CD14-positive monocyte (primary cell): ENCODE measurements around the gene SLC7A5. TPM values are rescaled to one million over a fixed set of nuclear protein-coding genes. Genes with fewer than 3 reads are reported as not detected.

Source experiments
- DNase-seq, 3 donors: peaks; one replicate each; pipeline ENCODE4 v3.0.0-alpha.2; 2011 to 2022
- H2AFZ ChIP-seq: 2 replicates; pipeline ENCODE4 v1.6.0; 2012; ENCODE audit warnings: mild to moderate bottlenecking, low read depth, low read length, inconsistent platforms; ENCODE audit not compliant: insufficient read depth, poor library complexity, severe bottlenecking
- H3K27ac ChIP-seq, 2 donors: 1 replicate in 1 of 2; 2 replicates in 1 of 2; pipeline ENCODE4 v1.5.1; 2012 to 2013; ENCODE audit warnings: low read length in 2 of 2, control low read depth in 1 of 2, inconsistent platforms in 1 of 2, low read depth in 1 of 2, mild to moderate bottlenecking in 1 of 2
- H3K27me3 ChIP-seq, 2 donors: one replicate each; pipeline versions ENCODE4 v1.6.0 to v1.6.1; 2011 to 2013; ENCODE audit warnings: low read length in 2 of 2; ENCODE audit not compliant: control insufficient read depth in 2 of 2, insufficient read depth in 2 of 2
- H3K36me3 ChIP-seq, 2 donors: replicated peaks in 1 of 2; 1 replicate in 1 of 2; 2 replicates in 1 of 2; pipeline versions ENCODE4 v1.5.1 to v1.6.1; 2012 to 2013; ENCODE audit warnings: low read length in 2 of 2, control low read depth in 1 of 2, inconsistent platforms in 1 of 2, mild to moderate bottlenecking in 1 of 2; ENCODE audit not compliant: insufficient read depth in 2 of 2, control insufficient read depth in 1 of 2
- H3K4me1 ChIP-seq, 2 donors: 1 replicate in 1 of 2; 2 replicates in 1 of 2; pipeline versions ENCODE4 v1.5.1 to v1.6.1; 2012 to 2013; ENCODE audit warnings: low read length in 2 of 2, control low read depth in 1 of 2, inconsistent platforms in 1 of 2, mild to moderate bottlenecking in 1 of 2, moderate library complexity in 1 of 2; ENCODE audit not compliant: insufficient read depth in 2 of 2, control insufficient read depth in 1 of 2
- H3K4me2 ChIP-seq: replicated peaks from 2 replicates; pipeline ENCODE3; 2012; ENCODE audit warnings: low read length, moderate library complexity, mild to moderate bottlenecking; ENCODE audit not compliant: poor library complexity, severe bottlenecking; ENCODE audit errors: extremely low read depth
- H3K4me3 ChIP-seq, 3 experiments: fragments of 200-600 bp in 1 of 3; sonication (generic) in 1 of 3; replicated peaks in 1 of 3; 1 replicate in 2 of 3; 2 replicates in 1 of 3; pipeline ENCODE4 v1.5.1; 2011 to 2013; ENCODE audit warnings: low read length in 3 of 3, mild to moderate bottlenecking in 3 of 3, control low read depth in 2 of 3, low read depth in 2 of 3, inconsistent platforms in 1 of 3, moderate library complexity in 1 of 3
- H3K79me2 ChIP-seq: 2 replicates; pipeline ENCODE4 v1.6.0; 2012; ENCODE audit warnings: mild to moderate bottlenecking, control low read depth, inconsistent platforms, low read length, moderate library complexity; ENCODE audit not compliant: insufficient read depth
- H3K9ac ChIP-seq: 2 replicates; pipeline ENCODE4 v1.6.0; 2017; ENCODE audit warnings: low read length, mild to moderate bottlenecking; ENCODE audit not compliant: insufficient read depth, poor library complexity, severe bottlenecking
- H3K9me3 ChIP-seq, 2 donors: replicated peaks in 1 of 2; 1 replicate in 1 of 2; 2 replicates in 1 of 2; pipeline versions ENCODE4 v1.5.1 to v1.6.1; 2012 to 2013; ENCODE audit warnings: low read length in 2 of 2, control low read depth in 1 of 2; ENCODE audit not compliant: control insufficient read depth in 1 of 2, insufficient read depth in 1 of 2
- H4K20me1 ChIP-seq: 2 replicates; pipeline ENCODE4 v1.6.0; 2012; ENCODE audit warnings: mild to moderate bottlenecking, low read length, control low read depth, moderate library complexity; ENCODE audit not compliant: insufficient read depth
- H3K27ac Mint-ChIP-seq, 7 donors: one replicate each; pipeline ENCODE4 v1.8.0; 2020; ENCODE audit warnings: mild to moderate bottlenecking in 7 of 7, mixed read lengths in 7 of 7, moderate library complexity in 6 of 7, inconsistent platforms in 2 of 7
- H3K27me3 Mint-ChIP-seq, 3 donors: one replicate each; pipeline ENCODE4 v1.8.0; 2021 to 2022; ENCODE audit warnings: low read depth in 3 of 3, mild to moderate bottlenecking in 3 of 3, mixed read lengths in 3 of 3, moderate library complexity in 3 of 3, inconsistent platforms in 1 of 3
- H3K36me3 Mint-ChIP-seq, 2 donors: one replicate each; pipeline ENCODE4 v1.8.0; 2020; ENCODE audit warnings: mixed read lengths in 2 of 2, inconsistent platforms in 1 of 2, mild to moderate bottlenecking in 1 of 2
- H3K4me1 Mint-ChIP-seq: one replicate; pipeline ENCODE4 v1.8.0; 2020; ENCODE audit warnings: mild to moderate bottlenecking, mixed read lengths
- H3K4me3 Mint-ChIP-seq, 2 donors: one replicate each; pipeline ENCODE4 v1.8.0; 2020; ENCODE audit warnings: mild to moderate bottlenecking in 2 of 2, mixed read lengths in 2 of 2, moderate library complexity in 1 of 2
- H3K9me3 Mint-ChIP-seq, 7 donors: one replicate each; pipeline ENCODE4 v1.8.0; 2020 to 2022; ENCODE audit warnings: mixed read lengths in 7 of 7, mild to moderate bottlenecking in 6 of 7, moderate library complexity in 6 of 7, inconsistent platforms in 2 of 7
- WGBS: methylation state at CpG from one replicate; pipeline ENCODE4 v1.1.5; 2013; ENCODE audit warnings: missing lambda C conversion rate; ENCODE audit not compliant: insufficient coverage; 5-methylcytosine and 5-hydroxymethylcytosine counted together
- intact Hi-C, 2 donors: fragments of 100-400 bp; cut with micrococcal nuclease; formaldehyde crosslinking; loops; one replicate each; pipeline versions ENCODE4 v1.15.0 to v1.15.1; 2023
- polyA plus RNA-seq, 3 donors: library from polyadenylated mRNA; depleted of rRNA in 1 of 3; unstranded in 2 of 3; stranded (reverse) in 1 of 3; fragments of 300-500 nt in 2 of 3; fragments of >200 nt in 1 of 3; fragmentation: Illumina TruSeq in 2 of 3; gene quantifications; 1 replicate in 2 of 3; 2 replicates in 1 of 3; pipeline ENCODE4 v1.2.3, GENCODE V29; 2012 to 2021
- TF ChIP-seq, protein P1 (sequence below): fragments of 200-600 bp; IDR thresholded peaks from one replicate; pipeline ENCODE4 v1.8.0; 2022; ENCODE audit warnings: antibody characterized with exemption, mild to moderate bottlenecking

Gene SLC7A5
- polyA plus RNA-seq, 3 donors, result 0.40 to 5.8 (median 1.1) TPM

DNA sequence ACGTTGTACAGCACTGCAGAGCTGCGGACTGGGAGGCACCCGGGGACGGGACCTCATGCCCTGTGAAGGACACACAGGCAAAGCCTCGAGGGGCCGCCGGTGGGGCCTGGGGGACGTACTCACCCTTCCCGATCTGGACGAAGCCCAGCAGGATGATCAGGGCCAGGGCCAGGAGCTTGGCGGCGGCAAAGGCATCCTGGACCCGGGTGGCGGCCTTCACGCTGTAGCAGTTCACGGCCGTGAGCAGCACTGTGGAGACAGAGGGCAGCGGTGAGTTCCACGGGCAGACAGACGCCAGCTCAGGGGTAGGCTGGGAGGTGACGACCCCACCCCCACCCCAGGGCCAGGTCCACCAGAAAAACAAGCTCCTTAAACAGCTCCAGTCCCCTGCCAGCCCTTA, 17.7 kb downstream of the SLC7A5 start:
- Histone ChIP-seq H3K4me3 (no peak overlapping the region), H3K27me3 (no peaks in the 10 kb centered on the region), H3K4me2 (no peak overlapping the region), H3K36me3 (peaks cover 0 to 5% of the 10 kb centered on the region in 2 donors), H3K9me3 (no peaks in the 10 kb centered on the region), H3K4me1 (peaks cover 37 to 46% of the 10 kb centered on the region in 2 donors), H4K20me1 (peaks cover 14% of the 10 kb centered on the region), H3K9ac (no peak overlapping the region), H3K27ac (no peak overlapping the region), H2AFZ (no peak overlapping the region), H3K79me2 (peaks cover 11% of the 10 kb centered on the region)
- H3K4me3 Mint-ChIP-seq, result no peak overlapping the region
- TF ChIP-seq, protein P1, sequence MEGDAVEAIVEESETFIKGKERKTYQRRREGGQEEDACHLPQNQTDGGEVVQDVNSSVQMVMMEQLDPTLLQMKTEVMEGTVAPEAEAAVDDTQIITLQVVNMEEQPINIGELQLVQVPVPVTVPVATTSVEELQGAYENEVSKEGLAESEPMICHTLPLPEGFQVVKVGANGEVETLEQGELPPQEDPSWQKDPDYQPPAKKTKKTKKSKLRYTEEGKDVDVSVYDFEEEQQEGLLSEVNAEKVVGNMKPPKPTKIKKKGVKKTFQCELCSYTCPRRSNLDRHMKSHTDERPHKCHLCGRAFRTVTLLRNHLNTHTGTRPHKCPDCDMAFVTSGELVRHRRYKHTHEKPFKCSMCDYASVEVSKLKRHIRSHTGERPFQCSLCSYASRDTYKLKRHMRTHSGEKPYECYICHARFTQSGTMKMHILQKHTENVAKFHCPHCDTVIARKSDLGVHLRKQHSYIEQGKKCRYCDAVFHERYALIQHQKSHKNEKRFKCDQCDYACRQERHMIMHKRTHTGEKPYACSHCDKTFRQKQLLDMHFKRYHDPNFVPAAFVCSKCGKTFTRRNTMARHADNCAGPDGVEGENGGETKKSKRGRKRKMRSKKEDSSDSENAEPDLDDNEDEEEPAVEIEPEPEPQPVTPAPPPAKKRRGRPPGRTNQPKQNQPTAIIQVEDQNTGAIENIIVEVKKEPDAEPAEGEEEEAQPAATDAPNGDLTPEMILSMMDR, result no peak
- no peak for DNase-seq
- intact Hi-C loops, result loop anchor here (2.0 to 10.0 kb wide), 5 partner anchors 19 to 153 kb away; no protein-coding TSS in a partner anchor
- H3K27ac Mint-ChIP-seq, result no peak overlapping the region
- H3K27me3 Mint-ChIP-seq, result peaks cover 3 to 6% (median 4%) of the 10 kb centered on the region in 3 donors
- H3K9me3 Mint-ChIP-seq, result peaks cover 0 to 2% (median 0%) of the 10 kb centered on the region in 7 donors
- peaks cover 33% of the 10 kb centered on the region for H3K4me1 Mint-ChIP-seq
- peaks cover 17 to 23% of the 10 kb centered on the region in 2 donors for H3K36me3 Mint-ChIP-seq
- WGBS, result 95% methylated on average over 19 of the region's 21 CpGs

DNA sequence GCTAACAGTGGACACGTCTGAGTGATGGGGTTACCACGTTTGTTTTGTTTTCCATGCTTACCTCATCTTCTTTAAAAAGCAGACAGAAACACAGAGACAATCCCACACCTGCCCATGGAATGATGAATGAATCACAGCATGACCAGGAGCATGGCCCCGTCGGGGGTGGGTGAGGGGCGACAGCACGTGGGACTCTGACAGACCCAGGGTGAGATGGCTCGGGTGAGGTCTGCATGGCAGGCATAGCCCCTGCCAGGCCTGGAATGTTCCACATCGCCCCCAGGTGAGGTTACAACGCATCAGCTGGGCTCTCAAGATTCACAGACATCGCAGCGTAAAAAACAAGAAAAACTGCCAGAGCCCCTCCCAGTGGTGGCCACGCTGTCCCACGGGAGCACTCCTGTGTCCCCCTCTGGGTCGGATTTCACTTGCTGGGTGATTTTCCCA, 18.1 kb downstream of the SLC7A5 start:
- Histone ChIP-seq H3K27ac (no peak overlapping the region), H3K27me3 (no peaks in the 10 kb centered on the region), H3K9me3 (no peaks in the 10 kb centered on the region), H3K4me3 (no peak overlapping the region), H2AFZ (no peak overlapping the region), H4K20me1 (peaks cover 14% of the 10 kb centered on the region), H3K4me2 (no peak overlapping the region), H3K4me1 (peaks cover 32 to 42% of the 10 kb centered on the region in 2 donors), H3K36me3 (peaks cover 0 to 5% of the 10 kb centered on the region in 2 donors), H3K9ac (no peak overlapping the region), H3K79me2 (peaks cover 11% of the 10 kb centered on the region)
- intact Hi-C loops, result loop anchor here (2.0 to 10.0 kb wide), 5 partner anchors 20 to 154 kb away; no protein-coding TSS in a partner anchor
- Mint-ChIP-seq H3K27ac (peak overlapping the region in 1 of 7 donors; percentile 52), H3K27me3 (peaks cover 3 to 6% (median 4%) of the 10 kb centered on the region in 3 donors), H3K4me1 (peaks cover 29% of the 10 kb centered on the region), H3K4me3 (no peak overlapping the region), H3K36me3 (peaks cover 17 to 23% of the 10 kb centered on the region in 2 donors), H3K9me3 (peaks cover 0 to 2% (median 0%) of the 10 kb centered on the region in 7 donors)
- no peak for DNase-seq
- 95% methylated on average over 12 of the region's 14 CpGs for WGBS
- TF ChIP-seq, protein P1, result no peak
